A549 (cell line): ENCODE data around the gene SLC9C1. TPM values are rescaled to one million over a fixed set of nuclear protein-coding genes. Genes with fewer than 3 reads are reported as not detected.

Experiments
- ATAC-seq, 2 experiments: fragments of 200-7000 bp in 1 of 2; fragments of >200 bp in 1 of 2; cut with Nextera tagmentation in 1 of 2; cut with Tn5 transposase in 1 of 2; 3 replicates each; pipeline versions ENCODE4 v1.8.0 to v1.9.1; 2018 to 2020; ENCODE audit warnings: mild to moderate bottlenecking in 1 of 2, moderate library complexity in 1 of 2
- CTCF ChIA-PET: fragments of 300-600 bp; sonication (Branson Sonifier 250); formaldehyde crosslinking; extraction: SDS; loops from one replicate; lab custom pipeline; 2021; ENCODE audit warnings: antibody characterized with exemption, inconsistent platforms; lab: Yijun Ruan, JAX
- POLR2A ChIA-PET: fragments of 350-600 bp; formaldehyde crosslinking; extraction: SDS; loops from one replicate; lab custom pipeline; 2021; ENCODE audit warnings: antibody characterized with exemption, inconsistent platforms; lab: Yijun Ruan, JAX
- DNase-seq, 2 experiments: peaks; one replicate each; pipeline versions ENCODE4 v3.0.0 to v3.0.0-alpha.2; 2011 to 2016; ENCODE audit warnings: low read depth in 1 of 2, low spot score in 1 of 2
- FAIRE-seq: peaks from 2 replicates; lab custom pipeline; 2011; peaks lifted over from hg19 to GRCh38; lab: Jason Lieb, UNC
- H3K27ac ChIP-seq, 2 experiments: fragments of >200 bp; sonication (Bioruptor Twin); formaldehyde crosslinking; 3 replicates each; pipeline ENCODE4 v1.5.1; 2016 to 2017
- H3K4me1 ChIP-seq: fragments of >200 bp; sonication (Bioruptor Twin); formaldehyde crosslinking; 3 replicates; pipeline ENCODE4 v1.6.1; 2016
- H3K4me2 ChIP-seq: fragments of >200 bp; sonication (Bioruptor Twin); formaldehyde crosslinking; 3 replicates; pipeline ENCODE4 v1.6.1; 2016
- H3K4me3 ChIP-seq: fragments of >200 bp; sonication (Bioruptor Twin); formaldehyde crosslinking; 3 replicates; pipeline ENCODE4 v1.5.1; 2016
- H3K9me3 ChIP-seq: fragments of >200 bp; sonication (Bioruptor Twin); formaldehyde crosslinking; 3 replicates; pipeline ENCODE4 v1.6.1; 2016
- BHLHE40 ChIP-seq: IDR thresholded peaks from 2 replicates; pipeline ENCODE4 v1.6.1; 2012; ENCODE audit warnings: low read depth, low read length, inconsistent platforms
- CBX2 ChIP-seq: fragments of 200-600 bp; sonication (generic); IDR thresholded peaks from 2 replicates; pipeline ENCODE4 v1.6.1; 2016; ENCODE audit warnings: low read depth, mild to moderate bottlenecking, borderline replicate concordance
- EHMT2 ChIP-seq: fragments of 200-600 bp; sonication (generic); IDR thresholded peaks from 2 replicates; pipeline ENCODE4 v1.6.1; 2016; ENCODE audit warnings: antibody characterized with exemption, low read depth, mild to moderate bottlenecking, moderate library complexity
- FOSB ChIP-seq: fragments of 250-450 bp; sonication (Bioruptor Pico); IDR thresholded peaks from 2 replicates; pipeline ENCODE4 v1.5.0; 2020; ENCODE audit warnings: mild to moderate bottlenecking, moderate library complexity
- FOXS1 ChIP-seq: fragments of 250-450 bp; sonication (Bioruptor Pico); IDR thresholded peaks from 2 replicates; pipeline ENCODE4 v1.5.0; 2020; ENCODE audit warnings: mild to moderate bottlenecking, moderate library complexity
- HOXA7 ChIP-seq: fragments of 250-450 bp; sonication (Bioruptor Pico); IDR thresholded peaks from 2 replicates; pipeline ENCODE4 v1.5.0; 2020; ENCODE audit warnings: mild to moderate bottlenecking, moderate library complexity
- HOXB13 ChIP-seq: fragments of 250-450 bp; sonication (Bioruptor Pico); IDR thresholded peaks from 2 replicates; pipeline ENCODE4 v1.5.0; 2020; ENCODE audit warnings: low read depth, mild to moderate bottlenecking, moderate library complexity
- HOXB5 ChIP-seq: fragments of 250-450 bp; sonication (Bioruptor Pico); IDR thresholded peaks from 2 replicates; pipeline ENCODE4 v1.5.0; 2020; ENCODE audit warnings: mild to moderate bottlenecking, moderate library complexity
- JUN ChIP-seq, 2 experiments: fragments of >200 bp; sonication (Bioruptor Twin); formaldehyde crosslinking; IDR thresholded peaks; 2 replicates in 1 of 2; 3 replicates in 1 of 2; pipeline ENCODE4 v1.6.1; 2016 to 2017
- JUNB ChIP-seq: fragments of >200 bp; sonication (Bioruptor Twin); formaldehyde crosslinking; IDR thresholded peaks from 2 replicates; pipeline ENCODE4 v1.6.1; 2016
- KDM5A ChIP-seq: fragments of 200-600 bp; sonication (generic); IDR thresholded peaks from 2 replicates; pipeline ENCODE4 v1.6.1; 2016; ENCODE audit warnings: antibody characterized with exemption, mild to moderate bottlenecking
- MAFK ChIP-seq: fragments of 450-650 bp; IDR thresholded peaks from 2 replicates; pipeline ENCODE4 v1.6.1; 2014; ENCODE audit not compliant: partially characterized antibody
- MAZ ChIP-seq: fragments of 150-350 bp; IDR thresholded peaks from 2 replicates; pipeline ENCODE4 v1.6.1; 2014; ENCODE audit warnings: antibody characterized with exemption, low read depth, low read length, borderline replicate concordance
- MYC ChIP-seq: IDR thresholded peaks from 2 replicates; pipeline ENCODE4 v1.6.1; 2012; ENCODE audit warnings: mild to moderate bottlenecking, inconsistent platforms, low read length, improper control_type of control experiment, borderline replicate concordance
- RAD21 ChIP-seq, 2 experiments: fragments of >200 bp in 1 of 2; sonication (Bioruptor Twin) in 1 of 2; formaldehyde crosslinking in 1 of 2; IDR thresholded peaks in 1 of 2; conservative IDR thresholded peaks in 1 of 2; 2 replicates in 1 of 2; 3 replicates in 1 of 2; pipeline ENCODE4 v1.6.1; 2012 to 2018; ENCODE audit warnings: inconsistent platforms in 1 of 2
- RARB ChIP-seq: fragments of 250-450 bp; sonication (Bioruptor Pico); IDR thresholded peaks from 2 replicates; pipeline ENCODE4 v1.8.0; 2021; ENCODE audit warnings: mild to moderate bottlenecking, moderate library complexity
- RFX5 ChIP-seq: fragments of 450-650 bp; IDR thresholded peaks from 2 replicates; pipeline ENCODE4 v1.7.1; 2014; ENCODE audit warnings: antibody characterized with exemption, mild to moderate bottlenecking, moderate library complexity
- SMC3 ChIP-seq: fragments of >200 bp; sonication (Bioruptor Twin); formaldehyde crosslinking; IDR thresholded peaks from 3 replicates; pipeline ENCODE4 v1.6.1; 2018; ENCODE audit warnings: inconsistent platforms
- TP53 ChIP-seq: fragments of 250-450 bp; sonication (Bioruptor Pico); IDR thresholded peaks from 2 replicates; pipeline ENCODE4 v1.5.0; 2021; ENCODE audit warnings: mild to moderate bottlenecking, moderate library complexity
- ZC3H11A ChIP-seq: fragments of 450-650 bp; IDR thresholded peaks from 2 replicates; pipeline ENCODE4 v1.6.1; 2014; ENCODE audit warnings: antibody characterized with exemption, mild to moderate bottlenecking
- ZNF302 ChIP-seq: fragments of 250-450 bp; sonication (Bioruptor Pico); IDR thresholded peaks from 2 replicates; pipeline ENCODE4 v1.9.0; 2021; ENCODE audit warnings: inconsistent platforms, mild to moderate bottlenecking, moderate library complexity
- ZSCAN20 ChIP-seq: fragments of 250-450 bp; sonication (Bioruptor Pico); IDR thresholded peaks from 2 replicates; pipeline ENCODE4 v1.8.0; 2022; ENCODE audit warnings: mild to moderate bottlenecking, moderate library complexity
- WGBS: methylation state at CpG from one replicate; pipeline ENCODE4 v1.1.6; 2017; ENCODE audit errors: missing lambda C conversion rate; 5-methylcytosine and 5-hydroxymethylcytosine counted together
- polyA plus RNA-seq, 4 experiments: library from polyadenylated mRNA; depleted of rRNA in 3 of 4; stranded (reverse); fragments of >200 nt; fragmentation: RNase III in 1 of 4; extraction: RNeasy Plus Mini Kit Qiagen cat#74134 plus additional on column Dnase treatment in 1 of 4; gene quantifications; 2 replicates in 3 of 4; 3 replicates in 1 of 4; pipeline ENCODE4 v1.2.3, GENCODE V29; 2011 to 2017
- TF ChIP-seq, protein P1 (sequence below): fragments of 150-350 bp; IDR thresholded peaks from 2 replicates; pipeline ENCODE4 v1.6.1; 2014; ENCODE audit warnings: low read depth, mild to moderate bottlenecking, low read length
- TF ChIP-seq, protein P2 (sequence below): fragments of >200 bp; sonication (Bioruptor Twin); formaldehyde crosslinking; IDR thresholded peaks from 2 replicates; pipeline ENCODE4 v1.6.1; 2016

The SLC9C1 gene
- polyA plus RNA-seq, 2 of the 4 experiments (the other 2 are of a cell fraction), result not detected

- CTCF ChIA-PET, result no interaction called here
- DNase-seq (no peak), FAIRE-seq (no peak), ATAC-seq (no peak)
- no peak for TF ChIP-seq HOXB13 (CRISPR knock-in tag)
- TF ChIP-seq, protein P1, sequence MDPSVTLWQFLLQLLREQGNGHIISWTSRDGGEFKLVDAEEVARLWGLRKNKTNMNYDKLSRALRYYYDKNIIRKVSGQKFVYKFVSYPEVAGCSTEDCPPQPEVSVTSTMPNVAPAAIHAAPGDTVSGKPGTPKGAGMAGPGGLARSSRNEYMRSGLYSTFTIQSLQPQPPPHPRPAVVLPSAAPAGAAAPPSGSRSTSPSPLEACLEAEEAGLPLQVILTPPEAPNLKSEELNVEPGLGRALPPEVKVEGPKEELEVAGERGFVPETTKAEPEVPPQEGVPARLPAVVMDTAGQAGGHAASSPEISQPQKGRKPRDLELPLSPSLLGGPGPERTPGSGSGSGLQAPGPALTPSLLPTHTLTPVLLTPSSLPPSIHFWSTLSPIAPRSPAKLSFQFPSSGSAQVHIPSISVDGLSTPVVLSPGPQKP, result no peak
- TF ChIP-seq SMC3, result no peak
- TF ChIP-seq HOXA7, result no peak
- no peak for TF ChIP-seq RAD21 (conservative IDR thresholded peaks at IDR 0.05 in 1 of 2, IDR thresholded peaks at IDR 0.05 in 1 of 2)
- no peak for TF ChIP-seq RARB (CRISPR knock-in tag)
- TF ChIP-seq, protein P2, sequence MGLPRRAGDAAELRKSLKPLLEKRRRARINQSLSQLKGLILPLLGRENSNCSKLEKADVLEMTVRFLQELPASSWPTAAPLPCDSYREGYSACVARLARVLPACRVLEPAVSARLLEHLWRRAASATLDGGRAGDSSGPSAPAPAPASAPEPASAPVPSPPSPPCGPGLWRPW, result no peak
- no peak for TF ChIP-seq JUNB
- TF ChIP-seq FOSB, result no peak
- TF ChIP-seq CBX2, result no peak
- TF ChIP-seq ZNF302 (CRISPR knock-in tag), result no peak
- Histone ChIP-seq H3K4me2 (no peak overlapping the region), H3K9me3 (no peaks in the 10 kb centered on the region), H3K27ac (no peak overlapping the region), H3K4me1 (peaks cover 4% of the 10 kb centered on the region; the same call in 1 of the 3 replicates), H3K4me3 (no peak overlapping the region)
- POLR2A ChIA-PET, result no interaction called here
- WGBS, result 82% methylated on average over 3 of the region's 3 CpGs
Measured at GRCh38 chr3:112131111-112131510, 162.9 kb downstream of the SLC9C1 start.

DNA sequence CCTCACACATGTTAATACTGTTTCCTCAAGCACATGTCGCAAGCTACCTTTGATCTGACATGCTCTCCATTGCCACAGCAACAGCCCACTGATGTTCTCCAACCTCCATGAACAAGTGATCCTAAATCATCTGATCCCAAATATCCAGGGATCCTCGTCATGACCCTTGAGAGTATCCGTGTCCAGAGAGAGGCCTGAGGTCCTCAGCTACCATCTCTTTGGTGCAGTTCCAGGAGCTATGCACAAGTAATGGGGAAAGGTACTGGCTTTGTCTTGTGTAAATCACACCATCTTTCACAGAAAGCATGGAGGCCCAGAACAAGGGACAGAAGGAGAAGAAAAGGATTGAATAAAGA, 163.4 kb downstream of the SLC9C1 start:
- no peak for FAIRE-seq
- TF ChIP-seq BHLHE40 (no peak), FOXS1 (no peak), ZSCAN20 (no peak), ZNF302 (CRISPR knock-in tag) (no peak), TP53 (CRISPR knock-in tag) (no peak), MAFK (no peak), KDM5A (no peak), RARB (CRISPR knock-in tag) (no peak), CBX2 (no peak), EHMT2 (no peak)
- Histone ChIP-seq H3K9me3 (no peaks in the 10 kb centered on the region), H3K27ac (no peak overlapping the region), H3K4me3 (no peak overlapping the region), H3K4me2 (no peak overlapping the region), H3K4me1 (peaks cover 4% of the 10 kb centered on the region; the same call in 1 of the 3 replicates)
- ATAC-seq, result no peak
- 90% methylated on average over 3 of the region's 3 CpGs for WGBS
- POLR2A ChIA-PET, result no interaction called here
- CTCF ChIA-PET, result no interaction called here
- no peak for DNase-seq

DNA sequence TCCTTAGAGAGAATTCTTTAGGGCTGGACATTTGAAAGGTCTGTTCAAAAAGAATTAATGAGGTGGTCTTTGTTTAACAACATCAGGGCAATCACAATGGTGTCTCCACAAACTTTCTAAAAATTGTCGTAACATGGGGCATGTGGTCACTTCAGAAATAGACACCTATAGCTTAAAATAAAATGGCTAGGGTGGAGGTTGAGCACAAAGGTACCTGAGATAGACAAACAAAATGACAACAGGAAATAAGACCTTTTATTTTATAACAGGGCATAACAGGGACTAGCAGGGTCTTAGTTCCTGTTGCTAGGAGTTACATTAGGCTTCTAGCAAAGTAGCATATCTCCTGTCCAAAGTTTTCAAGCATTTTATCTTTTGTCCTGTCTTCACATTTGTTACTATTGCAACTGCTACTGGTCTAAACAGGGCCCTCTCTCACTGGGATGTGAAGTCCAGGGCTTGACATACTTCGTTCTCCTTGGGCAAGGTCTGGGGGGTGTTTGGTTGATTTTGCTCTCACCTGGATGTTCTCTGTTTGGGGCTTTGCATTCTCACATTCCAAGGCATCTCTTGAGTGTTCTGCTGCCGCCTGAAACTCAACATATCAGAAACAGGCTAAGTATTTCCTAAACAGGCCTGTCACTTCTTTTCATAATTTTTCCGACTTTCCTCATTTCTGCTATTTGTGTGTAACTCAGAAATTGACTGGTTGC, 163.9 kb downstream of the SLC9C1 start:
- no peak for ATAC-seq
- no peak for FAIRE-seq
- H3K9me3 ChIP-seq, result no peaks in the 10 kb centered on the region
- no peak overlapping the region for H3K4me3 ChIP-seq
- H3K4me1 ChIP-seq, result peaks cover 4% of the 10 kb centered on the region; the same call in 1 of the 3 replicates
- no peak overlapping the region for H3K27ac ChIP-seq
- WGBS, result 89% methylated on average over 4 of the region's 4 CpGs
- POLR2A ChIA-PET, result no interaction called here
- TF ChIP-seq JUN (IDR thresholded peaks at IDR 0.05), result no peak
- no peak for TF ChIP-seq MAZ
- TF ChIP-seq HOXB5 (CRISPR knock-in tag), result no peak
- TF ChIP-seq RFX5, result no peak
- no peak for TF ChIP-seq CBX2
- no peak for TF ChIP-seq ZC3H11A
- TF ChIP-seq FOSB, result no peak
- no peak for TF ChIP-seq MYC
- no peak for DNase-seq
- no peak overlapping the region for H3K4me2 ChIP-seq
- CTCF ChIA-PET, result interaction anchor here (2.9 kb wide), 1 partner anchor 8 kb away, joined by 8 read pairs; no protein-coding TSS in a partner anchor
